CD14-positive monocyte (primary cell): ENCODE data around the gene RIMBP2. TPM values are rescaled to one million over a fixed set of nuclear protein-coding genes. Genes with fewer than 3 reads are reported as not detected.

ENCODE experiments used
- DNase-seq, 3 donors: peaks; one replicate each; pipeline ENCODE4 v3.0.0-alpha.2; 2011 to 2022
- H2AFZ ChIP-seq: 2 replicates; pipeline ENCODE4 v1.6.0; 2012; ENCODE audit warnings: mild to moderate bottlenecking, low read depth, low read length, inconsistent platforms; ENCODE audit not compliant: insufficient read depth, poor library complexity, severe bottlenecking
- H3K27ac ChIP-seq, 2 donors: 1 replicate in 1 of 2; 2 replicates in 1 of 2; pipeline ENCODE4 v1.5.1; 2012 to 2013; ENCODE audit warnings: low read length in 2 of 2, control low read depth in 1 of 2, inconsistent platforms in 1 of 2, low read depth in 1 of 2, mild to moderate bottlenecking in 1 of 2
- H3K27me3 ChIP-seq, 2 donors: one replicate each; pipeline versions ENCODE4 v1.6.0 to v1.6.1; 2011 to 2013; ENCODE audit warnings: low read length in 2 of 2; ENCODE audit not compliant: control insufficient read depth in 2 of 2, insufficient read depth in 2 of 2
- H3K36me3 ChIP-seq, 2 donors: replicated peaks in 1 of 2; 1 replicate in 1 of 2; 2 replicates in 1 of 2; pipeline versions ENCODE4 v1.5.1 to v1.6.1; 2012 to 2013; ENCODE audit warnings: low read length in 2 of 2, control low read depth in 1 of 2, inconsistent platforms in 1 of 2, mild to moderate bottlenecking in 1 of 2; ENCODE audit not compliant: insufficient read depth in 2 of 2, control insufficient read depth in 1 of 2
- H3K4me1 ChIP-seq, 2 donors: 1 replicate in 1 of 2; 2 replicates in 1 of 2; pipeline versions ENCODE4 v1.5.1 to v1.6.1; 2012 to 2013; ENCODE audit warnings: low read length in 2 of 2, control low read depth in 1 of 2, inconsistent platforms in 1 of 2, mild to moderate bottlenecking in 1 of 2, moderate library complexity in 1 of 2; ENCODE audit not compliant: insufficient read depth in 2 of 2, control insufficient read depth in 1 of 2
- H3K4me2 ChIP-seq: replicated peaks from 2 replicates; pipeline ENCODE3; 2012; ENCODE audit warnings: low read length, moderate library complexity, mild to moderate bottlenecking; ENCODE audit not compliant: poor library complexity, severe bottlenecking; ENCODE audit errors: extremely low read depth
- H3K4me3 ChIP-seq, 3 experiments: fragments of 200-600 bp in 1 of 3; sonication (generic) in 1 of 3; replicated peaks in 1 of 3; 1 replicate in 2 of 3; 2 replicates in 1 of 3; pipeline ENCODE4 v1.5.1; 2011 to 2013; ENCODE audit warnings: low read length in 3 of 3, mild to moderate bottlenecking in 3 of 3, control low read depth in 2 of 3, low read depth in 2 of 3, inconsistent platforms in 1 of 3, moderate library complexity in 1 of 3
- H3K79me2 ChIP-seq: 2 replicates; pipeline ENCODE4 v1.6.0; 2012; ENCODE audit warnings: mild to moderate bottlenecking, control low read depth, inconsistent platforms, low read length, moderate library complexity; ENCODE audit not compliant: insufficient read depth
- H3K9ac ChIP-seq: 2 replicates; pipeline ENCODE4 v1.6.0; 2017; ENCODE audit warnings: low read length, mild to moderate bottlenecking; ENCODE audit not compliant: insufficient read depth, poor library complexity, severe bottlenecking
- H3K9me3 ChIP-seq, 2 donors: replicated peaks in 1 of 2; 1 replicate in 1 of 2; 2 replicates in 1 of 2; pipeline versions ENCODE4 v1.5.1 to v1.6.1; 2012 to 2013; ENCODE audit warnings: low read length in 2 of 2, control low read depth in 1 of 2; ENCODE audit not compliant: control insufficient read depth in 1 of 2, insufficient read depth in 1 of 2
- H4K20me1 ChIP-seq: 2 replicates; pipeline ENCODE4 v1.6.0; 2012; ENCODE audit warnings: mild to moderate bottlenecking, low read length, control low read depth, moderate library complexity; ENCODE audit not compliant: insufficient read depth
- H3K27ac Mint-ChIP-seq, 7 donors: one replicate each; pipeline ENCODE4 v1.8.0; 2020; ENCODE audit warnings: mild to moderate bottlenecking in 7 of 7, mixed read lengths in 7 of 7, moderate library complexity in 6 of 7, inconsistent platforms in 2 of 7
- H3K27me3 Mint-ChIP-seq, 3 donors: one replicate each; pipeline ENCODE4 v1.8.0; 2021 to 2022; ENCODE audit warnings: low read depth in 3 of 3, mild to moderate bottlenecking in 3 of 3, mixed read lengths in 3 of 3, moderate library complexity in 3 of 3, inconsistent platforms in 1 of 3
- H3K36me3 Mint-ChIP-seq, 2 donors: one replicate each; pipeline ENCODE4 v1.8.0; 2020; ENCODE audit warnings: mixed read lengths in 2 of 2, inconsistent platforms in 1 of 2, mild to moderate bottlenecking in 1 of 2
- H3K4me1 Mint-ChIP-seq: one replicate; pipeline ENCODE4 v1.8.0; 2020; ENCODE audit warnings: mild to moderate bottlenecking, mixed read lengths
- H3K4me3 Mint-ChIP-seq, 2 donors: one replicate each; pipeline ENCODE4 v1.8.0; 2020; ENCODE audit warnings: mild to moderate bottlenecking in 2 of 2, mixed read lengths in 2 of 2, moderate library complexity in 1 of 2
- H3K9me3 Mint-ChIP-seq, 7 donors: one replicate each; pipeline ENCODE4 v1.8.0; 2020 to 2022; ENCODE audit warnings: mixed read lengths in 7 of 7, mild to moderate bottlenecking in 6 of 7, moderate library complexity in 6 of 7, inconsistent platforms in 2 of 7
- CTCF ChIP-seq: fragments of 200-600 bp; IDR thresholded peaks from one replicate; pipeline ENCODE4 v1.8.0; 2022; ENCODE audit warnings: antibody characterized with exemption, mild to moderate bottlenecking
- whole genome bisulfite sequencing: methylation state at CpG from one replicate; pipeline ENCODE4 v1.1.5; 2013; ENCODE audit warnings: missing lambda C conversion rate; ENCODE audit not compliant: insufficient coverage; 5-methylcytosine and 5-hydroxymethylcytosine counted together
- intact Hi-C, 2 donors: fragments of 100-400 bp; cut with micrococcal nuclease; formaldehyde crosslinking; loops; one replicate each; pipeline versions ENCODE4 v1.15.0 to v1.15.1; 2023
- polyA plus RNA-seq, 3 donors: library from polyadenylated mRNA; depleted of rRNA in 1 of 3; unstranded in 2 of 3; stranded (reverse) in 1 of 3; fragments of 300-500 nt in 2 of 3; fragments of >200 nt in 1 of 3; fragmentation: Illumina TruSeq in 2 of 3; gene quantifications; 1 replicate in 2 of 3; 2 replicates in 1 of 3; pipeline ENCODE4 v1.2.3, GENCODE V29; 2012 to 2021

The RIMBP2 gene
- polyA plus RNA-seq, 3 donors: not detected

- Mint-ChIP-seq H3K9me3 (peaks cover 0 to 5% (median 2%) of the 10 kb centered on the region in 7 donors), H3K4me1 (no peaks in the 10 kb centered on the region)
- intact Hi-C loops: no loop called here
These were observed 11.5 kb downstream of the RIMBP2 start for GRCh38 chr12:130704606-130705005.

DNA sequence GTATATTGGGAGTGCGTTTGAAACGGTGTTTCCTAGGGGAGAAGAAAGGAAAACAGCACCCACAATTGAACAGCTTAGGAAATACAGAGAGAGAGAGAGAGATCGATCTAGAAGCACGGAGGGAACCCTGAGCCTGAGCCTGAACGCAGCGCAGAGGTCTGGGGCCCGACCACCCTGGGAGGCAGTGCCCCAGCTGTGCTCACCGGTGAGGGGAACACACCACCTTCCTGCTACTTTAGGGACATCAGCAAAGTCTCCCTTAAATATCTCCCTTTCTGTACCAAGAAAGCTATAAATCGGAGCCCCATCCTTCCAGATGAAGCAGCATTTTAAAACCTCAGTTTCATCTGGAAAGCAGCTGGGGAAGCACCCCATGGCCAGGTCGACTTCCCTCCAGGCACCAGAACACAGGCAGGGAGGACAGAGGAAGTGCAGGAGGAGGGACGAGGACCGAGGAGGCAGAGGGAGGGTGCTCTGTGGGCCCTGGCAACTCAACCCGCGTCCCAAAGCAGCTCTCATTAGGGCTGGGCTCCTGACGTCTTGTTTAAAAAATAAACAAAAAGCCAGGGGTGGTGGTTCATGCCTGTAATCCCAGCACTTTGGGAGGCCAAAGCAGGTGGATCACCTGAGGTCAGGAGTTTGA lies 12.2 kb downstream of the RIMBP2 start:
- no peak overlapping the region for H3K27ac Mint-ChIP-seq
- TF ChIP-seq CTCF: no peak

More at GRCh38 chr12:130704606-130705005, 11.5 kb downstream of the RIMBP2 start:
- H2AFZ ChIP-seq: no peak overlapping the region
- H3K9me3 ChIP-seq: no peaks in the 10 kb centered on the region
- DNase-seq: no peak
- no peak for TF ChIP-seq CTCF
- Mint-ChIP-seq H3K27me3 (peaks cover 1 to 8% (median 1%) of the 10 kb centered on the region in 3 donors), H3K36me3 (no peaks in the 10 kb centered on the region), H3K4me3 (no peak overlapping the region), H3K27ac (no peak overlapping the region)
- H3K27ac ChIP-seq: no peak overlapping the region
- H4K20me1 ChIP-seq: no peaks in the 10 kb centered on the region
- no peaks in the 10 kb centered on the region for H3K4me1 ChIP-seq
- 91% methylated on average over 13 of the region's 13 CpGs for WGBS
- no peaks in the 10 kb centered on the region for H3K27me3 ChIP-seq
- no peak overlapping the region for H3K4me3 ChIP-seq
- no peaks in the 10 kb centered on the region for H3K36me3 ChIP-seq
- no peak overlapping the region for H3K9ac ChIP-seq
- no peak overlapping the region for H3K4me2 ChIP-seq
- no peaks in the 10 kb centered on the region for H3K79me2 ChIP-seq

More for the DNA sequence above, 12.2 kb downstream of the RIMBP2 start:
- no peak overlapping the region for H3K9ac ChIP-seq
- no peak overlapping the region for H2AFZ ChIP-seq
- H3K4me3 Mint-ChIP-seq: no peak overlapping the region
- no peaks in the 10 kb centered on the region for H3K4me1 Mint-ChIP-seq
- 82% methylated on average over 9 of the region's 15 CpGs for WGBS
- no peaks in the 10 kb centered on the region for H3K36me3 Mint-ChIP-seq
- no peaks in the 10 kb centered on the region for H3K79me2 ChIP-seq
- H3K4me3 ChIP-seq: no peak overlapping the region
- H3K4me2 ChIP-seq: no peak overlapping the region
- H3K27ac ChIP-seq: no peak overlapping the region
- H3K9me3 ChIP-seq: no peaks in the 10 kb centered on the region
- peaks cover 0 to 5% (median 2%) of the 10 kb centered on the region in 7 donors for H3K9me3 Mint-ChIP-seq
- H3K4me1 ChIP-seq: no peaks in the 10 kb centered on the region
- H3K27me3 Mint-ChIP-seq: peaks cover 1 to 8% (median 1%) of the 10 kb centered on the region in 3 donors
- no peaks in the 10 kb centered on the region for H3K36me3 ChIP-seq
- no peaks in the 10 kb centered on the region for H3K27me3 ChIP-seq
- no peaks in the 10 kb centered on the region for H4K20me1 ChIP-seq
- DNase-seq: no peak
- intact Hi-C loops: no loop called here
